Measurements from ENCODE around the gene CCDC148. TPM values are rescaled to one million over a fixed set of nuclear protein-coding genes. Genes with fewer than 3 reads are reported as not detected.

Gene CCDC148
- total RNA-seq, 1 donor from 2014 or later: 2.2 TPM

- Mint-ChIP-seq H3K4me3 (ENCODE audit: unreplicated experiment) (no peak overlapping the region), H3K9me3 (ENCODE audit: unreplicated experiment) (no peaks in the 10 kb centered on the region), H3K4me1 (ENCODE audit: unreplicated experiment) (peaks cover 19% of the 10 kb centered on the region), H3K27me3 (ENCODE audit: unreplicated experiment) (no peaks in the 10 kb centered on the region), H3K36me3 (ENCODE audit: low read depth, unreplicated experiment) (no peaks in the 10 kb centered on the region), H3K27ac (ENCODE audit: unreplicated experiment) (no peak overlapping the region)
- no peak for DNase-seq (ENCODE audit: low spot score)
- TF ChIP-seq CTCF (IDR thresholded peaks at IDR 0.05; ENCODE audit: unreplicated experiment): no peak
Measured at GRCh38 chr2:158500333-158500732, 43.8 kb upstream of the CCDC148 start.

GRCh38 chr2:158499383-158499782 is 42.8 kb upstream of the CCDC148 start:
- Mint-ChIP-seq H3K27me3 (ENCODE audit: unreplicated experiment) (no peaks in the 10 kb centered on the region), H3K36me3 (ENCODE audit: low read depth, unreplicated experiment) (no peaks in the 10 kb centered on the region), H3K4me1 (ENCODE audit: unreplicated experiment) (peaks cover 14% of the 10 kb centered on the region), H3K27ac (ENCODE audit: unreplicated experiment) (no peak overlapping the region), H3K9me3 (ENCODE audit: unreplicated experiment) (no peaks in the 10 kb centered on the region), H3K4me3 (ENCODE audit: unreplicated experiment) (no peak overlapping the region)
- no peak for TF ChIP-seq CTCF (IDR thresholded peaks at IDR 0.05; ENCODE audit: unreplicated experiment)
- no peak for DNase-seq (ENCODE audit: low spot score)

GRCh38 chr2:158498749-158499136 is 42.2 kb upstream of the CCDC148 start:
- no peak for TF ChIP-seq CTCF (IDR thresholded peaks at IDR 0.05; ENCODE audit: unreplicated experiment)
- Mint-ChIP-seq H3K4me1 (ENCODE audit: unreplicated experiment) (peaks cover 14% of the 10 kb centered on the region), H3K9me3 (ENCODE audit: unreplicated experiment) (no peaks in the 10 kb centered on the region), H3K27ac (ENCODE audit: unreplicated experiment) (no peak overlapping the region), H3K27me3 (ENCODE audit: unreplicated experiment) (no peaks in the 10 kb centered on the region), H3K4me3 (ENCODE audit: unreplicated experiment) (no peak overlapping the region), H3K36me3 (ENCODE audit: low read depth, unreplicated experiment) (no peaks in the 10 kb centered on the region)
- DNase-seq (ENCODE audit: low spot score): no peak

GRCh38 chr2:158498043-158498748 is 41.6 kb upstream of the CCDC148 start:
- TF ChIP-seq CTCF (IDR thresholded peaks at IDR 0.05; ENCODE audit: unreplicated experiment): no peak
- no peak for DNase-seq (ENCODE audit: low spot score)
- Mint-ChIP-seq H3K4me1 (ENCODE audit: unreplicated experiment) (peaks cover 16% of the 10 kb centered on the region), H3K9me3 (ENCODE audit: unreplicated experiment) (no peaks in the 10 kb centered on the region), H3K4me3 (ENCODE audit: unreplicated experiment) (no peak overlapping the region), H3K36me3 (ENCODE audit: low read depth, unreplicated experiment) (no peaks in the 10 kb centered on the region), H3K27me3 (ENCODE audit: unreplicated experiment) (no peaks in the 10 kb centered on the region), H3K27ac (ENCODE audit: unreplicated experiment) (peak overlapping the region; percentile 17)

GRCh38 chr2:158497486-158497885 is 40.9 kb upstream of the CCDC148 start:
- H3K27ac Mint-ChIP-seq (ENCODE audit: unreplicated experiment): peak overlapping the region; percentile 17
- peaks cover 18% of the 10 kb centered on the region for H3K4me1 Mint-ChIP-seq (ENCODE audit: unreplicated experiment)
- H3K36me3 Mint-ChIP-seq (ENCODE audit: low read depth, unreplicated experiment): no peaks in the 10 kb centered on the region
- no peak overlapping the region for H3K4me3 Mint-ChIP-seq (ENCODE audit: unreplicated experiment)
- no peaks in the 10 kb centered on the region for H3K27me3 Mint-ChIP-seq (ENCODE audit: unreplicated experiment)
- TF ChIP-seq CTCF (IDR thresholded peaks at IDR 0.05; ENCODE audit: unreplicated experiment): no peak
- no peaks in the 10 kb centered on the region for H3K9me3 Mint-ChIP-seq (ENCODE audit: unreplicated experiment)
- no peak for DNase-seq (ENCODE audit: low spot score)

Data from endothelial cell (in vitro differentiated cells).